Skeletal muscle satellite cell (primary cell): ENCODE measurements around the gene PRR29.

Source experiments
- H3K27me3 ChIP-seq: 2 replicates; pipeline ENCODE4 v1.7.0; 2013; ENCODE audit warnings: low read length; ENCODE audit not compliant: control insufficient read depth, insufficient read depth
- H3K36me3 ChIP-seq: 2 replicates; pipeline ENCODE4 v1.7.0; 2013; ENCODE audit warnings: mild to moderate bottlenecking, control low read depth, low read length; ENCODE audit not compliant: insufficient read depth
- H3K4me1 ChIP-seq: 2 replicates; pipeline ENCODE4 v1.7.0; 2013; ENCODE audit warnings: low read length; ENCODE audit not compliant: control insufficient read depth, insufficient read depth
- H3K4me2 ChIP-seq: 2 replicates; pipeline ENCODE4 v1.7.0; 2013; ENCODE audit warnings: mild to moderate bottlenecking, low read length
- H3K4me3 ChIP-seq: 2 replicates; pipeline ENCODE4 v1.7.0; 2013; ENCODE audit warnings: low read length
- H3K9ac ChIP-seq: 2 replicates; pipeline ENCODE4 v1.7.0; 2013; ENCODE audit warnings: mild to moderate bottlenecking, low read depth, low read length, moderate library complexity
- H3K9me3 ChIP-seq: replicated peaks from 2 replicates; pipeline ENCODE4 v1.7.0; 2013; ENCODE audit warnings: mild to moderate bottlenecking, control low read depth, low read length

The PRR29 gene

DNA sequence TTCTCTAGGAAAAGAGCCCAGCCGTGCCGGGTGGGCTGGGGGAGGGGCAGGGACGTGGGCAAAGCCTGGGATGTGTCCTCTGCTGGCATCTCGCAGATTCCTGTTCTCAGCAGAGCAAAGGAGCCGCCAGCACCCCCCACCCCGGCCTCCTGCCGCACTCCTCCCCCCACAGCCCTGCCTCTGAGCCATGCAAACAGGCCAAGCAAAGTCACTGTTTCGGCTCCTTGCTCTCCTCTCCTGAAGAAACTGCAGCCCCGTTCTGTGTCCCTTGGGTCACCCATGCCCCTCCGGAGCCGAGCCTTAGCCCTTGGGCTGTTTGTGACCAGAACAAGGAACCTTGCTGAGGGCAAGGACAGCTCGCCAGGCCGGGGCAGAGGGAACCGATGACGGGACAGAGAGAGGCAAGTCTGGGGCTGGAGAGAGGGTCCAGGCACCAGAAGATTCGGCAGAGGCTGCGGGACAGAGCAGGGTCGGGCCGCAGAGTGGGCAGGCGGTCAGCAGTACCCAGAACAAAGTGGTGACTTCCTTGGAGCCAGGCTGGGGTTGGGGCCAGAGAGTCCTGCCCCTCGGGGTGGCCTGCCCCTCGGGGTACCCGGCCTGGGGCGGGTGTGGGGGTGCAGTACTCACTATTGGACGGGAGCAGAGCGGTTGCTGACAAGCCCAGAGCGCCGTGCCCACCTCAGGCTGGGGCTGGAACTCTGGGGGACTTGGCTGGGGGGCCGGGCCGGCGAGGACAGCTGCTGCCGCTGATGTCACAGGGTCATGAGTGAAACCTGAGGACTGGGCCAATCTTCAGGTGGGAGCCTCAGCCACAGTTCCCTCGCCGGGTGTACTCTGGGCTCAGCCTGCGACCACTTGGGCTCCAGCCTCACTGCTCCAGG is 9.2 kb upstream of the PRR29 start:
- Histone ChIP-seq H3K4me3 (peak overlapping the region; percentile 19), H3K27me3 (peaks cover 43% of the 10 kb centered on the region), H3K4me1 (peaks cover 30% of the 10 kb centered on the region), H3K9me3 (no peaks in the 10 kb centered on the region), H3K36me3 (no peaks in the 10 kb centered on the region), H3K9ac (no peak overlapping the region), H3K4me2 (peak overlapping the region; percentile 53)

DNA sequence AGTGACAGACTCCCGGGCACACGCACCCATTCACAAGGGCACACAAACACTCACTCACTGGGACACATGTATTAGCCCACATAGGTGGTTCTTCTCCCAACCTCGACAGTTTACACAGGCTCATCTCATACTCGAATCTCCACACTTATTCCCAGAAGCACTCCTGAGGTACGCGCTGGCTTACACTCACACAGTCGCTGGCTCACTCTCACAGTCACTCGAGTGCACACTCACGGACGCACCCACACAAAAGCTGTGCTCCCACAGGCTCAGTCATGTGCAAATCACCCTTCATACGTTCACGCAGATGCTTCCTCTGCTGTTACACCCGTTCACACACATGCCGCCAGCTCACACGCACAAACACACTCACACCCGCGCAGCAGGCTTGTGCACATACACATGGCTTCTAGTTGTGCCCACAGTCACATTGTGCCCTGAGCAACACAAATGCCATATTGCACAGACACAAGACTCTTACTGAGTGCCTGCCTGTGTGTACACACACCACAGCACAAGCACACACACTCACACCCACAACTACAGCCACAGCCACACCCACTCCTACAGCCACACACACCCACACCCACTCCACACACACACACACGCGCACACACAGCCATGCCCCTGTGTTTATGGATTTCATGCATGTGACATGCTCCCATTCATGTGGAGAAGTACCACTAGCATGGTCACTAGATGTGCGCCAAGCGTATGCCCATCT is 8.4 kb upstream of the PRR29 start:
- H3K4me2 ChIP-seq, result no peak overlapping the region
- H3K36me3 ChIP-seq, result no peaks in the 10 kb centered on the region
- no peak overlapping the region for H3K4me3 ChIP-seq
- H3K27me3 ChIP-seq, result peaks cover 43% of the 10 kb centered on the region
- no peak overlapping the region for H3K9ac ChIP-seq
- H3K4me1 ChIP-seq, result peaks cover 22% of the 10 kb centered on the region
- H3K9me3 ChIP-seq, result no peaks in the 10 kb centered on the region

- Histone ChIP-seq H3K9ac (no peak overlapping the region), H3K4me1 (peaks cover 12% of the 10 kb centered on the region), H3K4me3 (no peak overlapping the region), H3K4me2 (no peak overlapping the region), H3K27me3 (peaks cover 57% of the 10 kb centered on the region), H3K36me3 (no peaks in the 10 kb centered on the region), H3K9me3 (no peaks in the 10 kb centered on the region)
These were observed 6.5 kb upstream of the PRR29 start for GRCh38 chr17:63991611-63992010.

GRCh38 chr17:63993368-63993985 is 4.7 kb upstream of the PRR29 start:
- peaks cover 17% of the 10 kb centered on the region for H3K4me1 ChIP-seq
- H3K9me3 ChIP-seq, result no peaks in the 10 kb centered on the region
- H3K4me3 ChIP-seq, result no peak overlapping the region
- no peak overlapping the region for H3K4me2 ChIP-seq
- H3K27me3 ChIP-seq, result peaks cover 73% of the 10 kb centered on the region
- no peaks in the 10 kb centered on the region for H3K36me3 ChIP-seq
- no peak overlapping the region for H3K9ac ChIP-seq

DNA sequence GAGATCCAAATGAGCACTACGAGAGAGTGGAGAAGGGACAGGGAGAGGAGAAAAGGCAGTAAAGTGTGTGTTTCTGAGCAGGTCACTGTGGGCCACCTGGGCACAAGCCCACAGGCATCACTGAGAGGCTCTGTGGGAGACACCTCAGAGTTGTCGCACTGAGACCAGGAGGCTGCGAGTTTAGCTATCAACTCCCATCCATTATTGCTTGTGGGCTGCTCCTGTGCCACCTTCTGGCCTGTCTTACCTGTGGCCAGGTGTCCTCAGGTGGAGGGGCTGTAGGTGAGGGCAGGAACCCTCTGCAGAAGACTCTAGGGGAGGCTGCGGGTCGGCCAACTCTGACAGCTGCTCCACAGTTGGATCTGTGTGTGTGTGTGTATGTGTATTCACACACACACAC is 2.5 kb upstream of the PRR29 start:
- Histone ChIP-seq H3K4me2 (no peak overlapping the region), H3K27me3 (peaks cover 66% of the 10 kb centered on the region), H3K4me1 (peaks cover 8% of the 10 kb centered on the region), H3K9me3 (no peaks in the 10 kb centered on the region), H3K36me3 (no peaks in the 10 kb centered on the region), H3K9ac (no peak overlapping the region), H3K4me3 (no peak overlapping the region)

GRCh38 chr17:63996430-63997182 is 1.5 kb upstream of the PRR29 start:
- no peaks in the 10 kb centered on the region for H3K36me3 ChIP-seq
- H3K9ac ChIP-seq, result no peak overlapping the region
- H3K4me3 ChIP-seq, result no peak overlapping the region
- H3K27me3 ChIP-seq, result peaks cover 62% of the 10 kb centered on the region
- H3K4me2 ChIP-seq, result no peak overlapping the region
- H3K4me1 ChIP-seq, result peaks cover 6% of the 10 kb centered on the region
- H3K9me3 ChIP-seq, result no peaks in the 10 kb centered on the region

GRCh38 chr17:63997341-63998048 is 656 bp upstream of the PRR29 start:
- Histone ChIP-seq H3K36me3 (no peaks in the 10 kb centered on the region), H3K9ac (no peak overlapping the region), H3K4me2 (peak overlapping the region; percentile 99), H3K9me3 (no peaks in the 10 kb centered on the region), H3K4me3 (peak overlapping the region; percentile 88), H3K27me3 (peaks cover 62% of the 10 kb centered on the region), H3K4me1 (peaks cover 6% of the 10 kb centered on the region)

- Histone ChIP-seq H3K9me3 (no peaks in the 10 kb centered on the region), H3K27me3 (peaks cover 64% of the 10 kb centered on the region), H3K4me2 (peak overlapping the region; percentile 99), H3K4me1 (peaks cover 6% of the 10 kb centered on the region), H3K36me3 (no peaks in the 10 kb centered on the region), H3K9ac (no peak overlapping the region), H3K4me3 (peak overlapping the region; percentile 88)
These were observed 849 bp downstream of the PRR29 start for GRCh38 chr17:63998721-63999679.

GRCh38 chr17:63999680-64000531 is 1.8 kb downstream of the PRR29 start:
- Histone ChIP-seq H3K36me3 (no peaks in the 10 kb centered on the region), H3K4me2 (no peak overlapping the region), H3K4me1 (peaks cover 6% of the 10 kb centered on the region), H3K4me3 (no peak overlapping the region), H3K27me3 (peaks cover 67% of the 10 kb centered on the region), H3K9ac (no peak overlapping the region), H3K9me3 (no peaks in the 10 kb centered on the region)
